Astrocyte (in vitro differentiated cells and primary cell): ENCODE results near the gene CYTIP.

Source experiments
- CTCF ChIP-seq: IDR thresholded peaks from 2 replicates; pipeline ENCODE4 v1.5.1; 2011; ENCODE audit warnings: low read depth, mild to moderate bottlenecking, inconsistent platforms, low read length, moderate library complexity; ENCODE audit not compliant: insufficient read depth
- EZH2 ChIP-seq: IDR thresholded peaks from 2 replicates; pipeline ENCODE4 v1.6.1; 2012; ENCODE audit warnings: mild to moderate bottlenecking, low read length, inconsistent platforms; ENCODE audit not compliant: insufficient read depth

DNA sequence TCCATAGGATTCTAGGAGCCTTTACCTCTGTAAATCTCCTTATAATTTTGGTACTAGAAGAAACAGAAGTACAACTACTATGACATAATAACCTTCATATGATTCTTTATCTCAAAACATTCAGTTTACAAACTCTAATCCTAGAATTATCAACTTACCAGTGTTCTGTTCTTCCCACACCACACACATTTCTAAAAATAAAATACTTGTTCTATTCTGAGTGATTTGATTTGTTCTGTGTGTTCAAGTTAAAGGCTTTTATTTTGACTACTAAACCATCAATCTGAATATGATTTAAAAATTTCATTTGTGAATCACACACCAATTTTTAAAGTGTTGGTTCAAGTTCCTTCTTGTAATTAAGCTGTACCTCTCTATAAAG lies 16.0 kb downstream of the CYTIP start:
- TF ChIP-seq CTCF, result no peak
- TF ChIP-seq EZH2, result no peak
